Loucy (cell line): ENCODE results near the gene WDR5B.

Source experiments
- EZH2phosphoT487 ChIP-seq: fragments of 200-600 bp; IDR thresholded peaks from 2 replicates; pipeline ENCODE4 v1.6.1; 2018; ENCODE audit warnings: antibody characterized with exemption, mild to moderate bottlenecking, moderate library complexity, borderline replicate concordance
- TF ChIP-seq, protein P1 (sequence below): fragments of 200-600 bp; sonication (generic); conservative IDR thresholded peaks from 2 replicates; pipeline ENCODE4 v1.5.1; 2014; ENCODE audit warnings: mild to moderate bottlenecking, antibody characterized with exemption, low read length

DNA sequence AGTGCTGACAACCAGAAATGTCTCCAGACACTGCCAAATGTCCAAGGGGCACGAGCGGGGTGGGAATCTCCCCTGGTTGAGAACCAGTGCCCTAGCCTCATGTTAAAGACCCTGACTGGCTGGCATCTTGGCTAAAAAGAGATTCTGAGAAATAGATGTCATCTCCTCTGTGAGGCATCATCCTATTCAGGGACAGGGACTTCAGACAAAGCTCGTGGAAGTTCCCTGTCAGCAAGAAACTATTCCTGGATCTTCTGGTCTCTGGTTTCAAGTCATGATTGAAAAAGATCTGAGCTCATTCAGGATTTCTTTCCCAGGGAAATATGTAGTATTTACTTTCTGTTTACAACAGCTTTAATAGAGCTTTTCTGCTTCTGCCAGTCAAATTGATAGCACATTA is 10.8 kb downstream of the WDR5B start:
- TF ChIP-seq, protein P1, sequence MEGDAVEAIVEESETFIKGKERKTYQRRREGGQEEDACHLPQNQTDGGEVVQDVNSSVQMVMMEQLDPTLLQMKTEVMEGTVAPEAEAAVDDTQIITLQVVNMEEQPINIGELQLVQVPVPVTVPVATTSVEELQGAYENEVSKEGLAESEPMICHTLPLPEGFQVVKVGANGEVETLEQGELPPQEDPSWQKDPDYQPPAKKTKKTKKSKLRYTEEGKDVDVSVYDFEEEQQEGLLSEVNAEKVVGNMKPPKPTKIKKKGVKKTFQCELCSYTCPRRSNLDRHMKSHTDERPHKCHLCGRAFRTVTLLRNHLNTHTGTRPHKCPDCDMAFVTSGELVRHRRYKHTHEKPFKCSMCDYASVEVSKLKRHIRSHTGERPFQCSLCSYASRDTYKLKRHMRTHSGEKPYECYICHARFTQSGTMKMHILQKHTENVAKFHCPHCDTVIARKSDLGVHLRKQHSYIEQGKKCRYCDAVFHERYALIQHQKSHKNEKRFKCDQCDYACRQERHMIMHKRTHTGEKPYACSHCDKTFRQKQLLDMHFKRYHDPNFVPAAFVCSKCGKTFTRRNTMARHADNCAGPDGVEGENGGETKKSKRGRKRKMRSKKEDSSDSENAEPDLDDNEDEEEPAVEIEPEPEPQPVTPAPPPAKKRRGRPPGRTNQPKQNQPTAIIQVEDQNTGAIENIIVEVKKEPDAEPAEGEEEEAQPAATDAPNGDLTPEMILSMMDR = no peak
- no peak for TF ChIP-seq EZH2phosphoT487
